GM23338 (cell line): ENCODE data around the gene RAB33B. TPM values are rescaled to one million over a fixed set of nuclear protein-coding genes. Genes with fewer than 3 reads are reported as not detected.
"Not testable (repeated sequence)": the region's sequence is repeated elsewhere in the genome, so short reads cannot be mapped to it uniquely, and the experiment has no call there.

Experiments
- ATAC-seq: fragments of 200-7000 bp; cut with Tn5 transposase; 3 replicates; pipeline ENCODE4 v1.9.1; 2020
- DNase-seq: peaks from one replicate; pipeline ENCODE4 v3.0.0-alpha.2; 2015; ENCODE audit warnings: low spot score
- H2AFZ ChIP-seq: fragments of 200-600 bp; sonication (generic); 2 replicates; pipeline ENCODE4 v1.8.0; 2016; ENCODE audit warnings: antibody characterized with exemption, mild to moderate bottlenecking, moderate library complexity
- H3F3A ChIP-seq: fragments of 200-600 bp; sonication (generic); replicated peaks from 2 replicates; pipeline ENCODE4 v1.8.0; 2017; ENCODE audit warnings: antibody characterized with exemption, mixed run types, low read depth
- H3K27ac ChIP-seq: fragments of 200-600 bp; sonication (generic); 2 replicates; pipeline ENCODE4 v1.6.1; 2016; ENCODE audit warnings: low read depth
- H3K27me3 ChIP-seq: fragments of 200-600 bp; sonication (generic); 2 replicates; pipeline ENCODE4 v1.8.0; 2016; ENCODE audit warnings: mild to moderate bottlenecking, mixed run types, moderate library complexity; ENCODE audit not compliant: insufficient read depth
- H3K36me3 ChIP-seq: fragments of 200-600 bp; sonication (generic); 2 replicates; pipeline ENCODE4 v1.8.0; 2016; ENCODE audit warnings: mild to moderate bottlenecking; ENCODE audit not compliant: insufficient read depth
- H3K4me1 ChIP-seq: fragments of 200-600 bp; sonication (generic); 2 replicates; pipeline ENCODE4 v1.8.0; 2016; ENCODE audit warnings: mild to moderate bottlenecking, moderate library complexity; ENCODE audit not compliant: insufficient read depth
- H3K4me2 ChIP-seq: fragments of 200-600 bp; sonication (generic); 2 replicates; pipeline ENCODE4 v1.7.1; 2017; ENCODE audit warnings: mixed run types
- H3K4me3 ChIP-seq: fragments of 200-600 bp; sonication (generic); 2 replicates; pipeline ENCODE4 v1.6.1; 2016; ENCODE audit warnings: mixed run types
- H3K79me2 ChIP-seq: fragments of 200-600 bp; sonication (generic); replicated peaks from 2 replicates; pipeline ENCODE4 v1.8.0; 2017; ENCODE audit warnings: mild to moderate bottlenecking; ENCODE audit not compliant: insufficient read depth
- H3K9me2 ChIP-seq: fragments of 200-600 bp; sonication (generic); 2 replicates; pipeline ENCODE4 v1.8.0; 2017; ENCODE audit not compliant: insufficient read depth
- H4K20me1 ChIP-seq: fragments of 200-600 bp; sonication (generic); replicated peaks from 2 replicates; pipeline ENCODE4 v1.8.0; 2017; ENCODE audit warnings: mild to moderate bottlenecking; ENCODE audit not compliant: insufficient read depth
- H3K27ac Mint-ChIP-seq: 2 replicates; pipeline ENCODE4 v1.8.0; 2020; ENCODE audit warnings: inconsistent platforms, mild to moderate bottlenecking, moderate library complexity, mixed read lengths
- H3K27me3 Mint-ChIP-seq: 3 replicates; pipeline ENCODE4 v1.8.0; 2022; ENCODE audit warnings: low read depth, mild to moderate bottlenecking, moderate library complexity, mixed read lengths, inconsistent platforms; ENCODE audit not compliant: insufficient read depth, poor library complexity
- H3K36me3 Mint-ChIP-seq: 3 replicates; pipeline ENCODE4 v1.8.0; 2021; ENCODE audit warnings: low read depth, mild to moderate bottlenecking, inconsistent platforms, moderate library complexity, mixed read lengths
- H3K4me1 Mint-ChIP-seq: 3 replicates; pipeline ENCODE4 v1.8.0; 2020; ENCODE audit warnings: mild to moderate bottlenecking, inconsistent platforms, mixed read lengths
- H3K4me3 Mint-ChIP-seq: 3 replicates; pipeline ENCODE4 v1.8.0; 2021; ENCODE audit warnings: moderate library complexity, mild to moderate bottlenecking, inconsistent platforms, mixed read lengths
- H3K9me3 Mint-ChIP-seq: 3 replicates; pipeline ENCODE4 v1.8.0; 2020; ENCODE audit warnings: moderate library complexity, mild to moderate bottlenecking, inconsistent platforms, mixed read lengths
- EZH2 ChIP-seq: fragments of 200-600 bp; sonication (generic); IDR thresholded peaks from one replicate; pipeline ENCODE4 v1.8.0; 2017; ENCODE audit warnings: antibody characterized with exemption, mild to moderate bottlenecking, low read depth; ENCODE audit not compliant: unreplicated experiment
- EZH2phosphoT487 ChIP-seq: fragments of 200-600 bp; sonication (generic); IDR thresholded peaks from one replicate; pipeline ENCODE4 v1.8.1; 2018; ENCODE audit warnings: antibody characterized with exemption; ENCODE audit not compliant: unreplicated experiment
- JUNB ChIP-seq: IDR thresholded peaks from one replicate; pipeline ENCODE4 v1.6.1; 2016; ENCODE audit warnings: antibody characterized with exemption; ENCODE audit not compliant: unreplicated experiment
- NANOG ChIP-seq: IDR thresholded peaks from 2 replicates; pipeline ENCODE4 v1.6.1; 2016; ENCODE audit warnings: antibody characterized with exemption, borderline replicate concordance
- ZNF114 ChIP-seq: fragments of 250-450 bp; sonication (Bioruptor Pico); IDR thresholded peaks from 2 replicates; pipeline ENCODE4 v1.5.0; 2020; ENCODE audit warnings: mild to moderate bottlenecking, moderate library complexity
- polyA plus RNA-seq: library from polyadenylated mRNA; unstranded; fragments of >200 nt; fragmentation: Nextera tagmentation; extraction: Ambion mirVana; gene quantifications from 2 replicates; pipeline ENCODE4 v1.2.1, GENCODE V29; 2016
- total RNA-seq: library from RNA; depleted of rRNA; stranded (reverse); fragments of >200 nt; shearing (Covaris generic); gene quantifications from 2 replicates; pipeline ENCODE4 v1.2.3, GENCODE V29; 2014
- TF ChIP-seq, protein P1 (sequence below): fragments of 250-450 bp; sonication (Bioruptor Pico); IDR thresholded peaks from 2 replicates; pipeline ENCODE4 v1.5.0; 2020; ENCODE audit warnings: mild to moderate bottlenecking, moderate library complexity

RAB33B gene
- total and polyA plus RNA-seq, 2 experiments from 2014 or later, result 9.9 to 17.5 TPM

- Histone ChIP-seq H3K4me1 (no peaks in the 10 kb centered on the region), H3F3A (no peaks in the 10 kb centered on the region), H3K9me2 (peaks cover 7% of the 10 kb centered on the region; the same call in 1 of the 2 replicates), H3K36me3 (no peaks in the 10 kb centered on the region), H3K4me3 (no peak overlapping the region), H3K4me2 (no peak overlapping the region), H3K79me2 (no peaks in the 10 kb centered on the region), H3K27me3 (no peaks in the 10 kb centered on the region), H2AFZ (no peak overlapping the region), H4K20me1 (no peaks in the 10 kb centered on the region; the same call in 1 of the 2 replicates), H3K27ac (no peak overlapping the region)
- peaks cover 3% of the 10 kb centered on the region for H3K27me3 Mint-ChIP-seq
- ATAC-seq, result no peak
- peaks cover 27% of the 10 kb centered on the region for H3K36me3 Mint-ChIP-seq
- no peak for DNase-seq
- H3K27ac Mint-ChIP-seq, result no peak overlapping the region
- no peak overlapping the region for H3K4me3 Mint-ChIP-seq
- no peaks in the 10 kb centered on the region for H3K4me1 Mint-ChIP-seq
- H3K9me3 Mint-ChIP-seq, result peaks cover 3% of the 10 kb centered on the region; the same call in 1 of the 3 replicates
- TF ChIP-seq NANOG (no peak), ZNF114 (CRISPR knock-in tag) (no peak), EZH2 (no peak), JUNB (no peak)
These were observed 10.3 kb upstream of the RAB33B start for GRCh38 chr4:139443661-139444060.

GRCh38 chr4:139444881-139445280, 9.0 kb upstream of the RAB33B start:
- ATAC-seq, H3K27ac Mint-ChIP-seq, H3K4me1 Mint-ChIP-seq, H4K20me1 ChIP-seq, H3K4me3 ChIP-seq, H3K27me3 ChIP-seq, H3K27ac ChIP-seq, H2AFZ ChIP-seq, H3K4me2 ChIP-seq, H3K9me3 Mint-ChIP-seq, H3K27me3 Mint-ChIP-seq, H3K9me2 ChIP-seq, H3K4me3 Mint-ChIP-seq, H3F3A ChIP-seq, H3K36me3 ChIP-seq, DNase-seq, H3K4me1 ChIP-seq, H3K79me2 ChIP-seq: not testable (repeated sequence)
- peaks cover 25% of the 10 kb centered on the region for H3K36me3 Mint-ChIP-seq

DNA sequence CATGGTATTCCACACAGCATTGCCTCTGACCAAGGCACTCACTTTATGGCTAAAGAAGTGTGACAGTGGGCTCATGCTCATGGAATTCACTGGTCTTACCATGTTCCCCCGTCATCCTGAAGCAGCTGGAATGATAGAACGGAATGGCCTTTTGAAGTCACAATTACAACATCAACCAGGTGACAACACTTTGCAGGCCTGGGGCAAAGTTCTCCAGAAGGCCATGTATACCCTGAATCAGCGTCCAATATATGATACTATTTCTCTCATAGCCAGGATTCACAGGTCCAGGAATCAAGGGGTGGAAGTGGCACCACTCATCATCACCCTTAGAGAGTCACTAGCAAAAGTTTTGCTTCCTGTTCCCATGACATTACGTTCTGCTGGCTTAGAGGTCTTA, 6.8 kb upstream of the RAB33B start:
- not testable (repeated sequence) for H3K4me3 ChIP-seq, H3K4me1 ChIP-seq, H3K27ac Mint-ChIP-seq, H3K27me3 ChIP-seq, H2AFZ ChIP-seq, H3K36me3 ChIP-seq, H3K4me3 Mint-ChIP-seq, H3K9me2 ChIP-seq, H3K27ac ChIP-seq, H3K9me3 Mint-ChIP-seq, H3F3A ChIP-seq, H3K4me1 Mint-ChIP-seq, DNase-seq, H3K4me2 ChIP-seq, H3K27me3 Mint-ChIP-seq, ATAC-seq, H4K20me1 ChIP-seq, H3K79me2 ChIP-seq
- H3K36me3 Mint-ChIP-seq, result peaks cover 21% of the 10 kb centered on the region

GRCh38 chr4:139450586-139450985, 3.3 kb upstream of the RAB33B start:
- Histone ChIP-seq H3K4me3 (no peak overlapping the region), H3F3A (peaks cover 7% of the 10 kb centered on the region), H3K4me2 (no peak overlapping the region), H2AFZ (no peak overlapping the region), H3K4me1 (peaks cover 18% of the 10 kb centered on the region), H3K79me2 (peaks cover 26% of the 10 kb centered on the region), H3K9me2 (0 out of 2 replicates have a peak, but pooled peaks cover 2% of the 10 kb centered on the region), H3K36me3 (no peaks in the 10 kb centered on the region), H4K20me1 (peaks cover 8% of the 10 kb centered on the region; the same call in 1 of the 2 replicates), H3K27me3 (no peaks in the 10 kb centered on the region), H3K27ac (no peak overlapping the region)
- Mint-ChIP-seq H3K36me3 (peaks cover 21% of the 10 kb centered on the region), H3K27ac (no peak overlapping the region), H3K4me1 (peaks cover 16% of the 10 kb centered on the region), H3K9me3 (no peaks in the 10 kb centered on the region), H3K4me3 (no peak overlapping the region), H3K27me3 (peaks cover 10% of the 10 kb centered on the region)
- TF ChIP-seq EZH2phosphoT487, result no peak
- TF ChIP-seq, protein P1, sequence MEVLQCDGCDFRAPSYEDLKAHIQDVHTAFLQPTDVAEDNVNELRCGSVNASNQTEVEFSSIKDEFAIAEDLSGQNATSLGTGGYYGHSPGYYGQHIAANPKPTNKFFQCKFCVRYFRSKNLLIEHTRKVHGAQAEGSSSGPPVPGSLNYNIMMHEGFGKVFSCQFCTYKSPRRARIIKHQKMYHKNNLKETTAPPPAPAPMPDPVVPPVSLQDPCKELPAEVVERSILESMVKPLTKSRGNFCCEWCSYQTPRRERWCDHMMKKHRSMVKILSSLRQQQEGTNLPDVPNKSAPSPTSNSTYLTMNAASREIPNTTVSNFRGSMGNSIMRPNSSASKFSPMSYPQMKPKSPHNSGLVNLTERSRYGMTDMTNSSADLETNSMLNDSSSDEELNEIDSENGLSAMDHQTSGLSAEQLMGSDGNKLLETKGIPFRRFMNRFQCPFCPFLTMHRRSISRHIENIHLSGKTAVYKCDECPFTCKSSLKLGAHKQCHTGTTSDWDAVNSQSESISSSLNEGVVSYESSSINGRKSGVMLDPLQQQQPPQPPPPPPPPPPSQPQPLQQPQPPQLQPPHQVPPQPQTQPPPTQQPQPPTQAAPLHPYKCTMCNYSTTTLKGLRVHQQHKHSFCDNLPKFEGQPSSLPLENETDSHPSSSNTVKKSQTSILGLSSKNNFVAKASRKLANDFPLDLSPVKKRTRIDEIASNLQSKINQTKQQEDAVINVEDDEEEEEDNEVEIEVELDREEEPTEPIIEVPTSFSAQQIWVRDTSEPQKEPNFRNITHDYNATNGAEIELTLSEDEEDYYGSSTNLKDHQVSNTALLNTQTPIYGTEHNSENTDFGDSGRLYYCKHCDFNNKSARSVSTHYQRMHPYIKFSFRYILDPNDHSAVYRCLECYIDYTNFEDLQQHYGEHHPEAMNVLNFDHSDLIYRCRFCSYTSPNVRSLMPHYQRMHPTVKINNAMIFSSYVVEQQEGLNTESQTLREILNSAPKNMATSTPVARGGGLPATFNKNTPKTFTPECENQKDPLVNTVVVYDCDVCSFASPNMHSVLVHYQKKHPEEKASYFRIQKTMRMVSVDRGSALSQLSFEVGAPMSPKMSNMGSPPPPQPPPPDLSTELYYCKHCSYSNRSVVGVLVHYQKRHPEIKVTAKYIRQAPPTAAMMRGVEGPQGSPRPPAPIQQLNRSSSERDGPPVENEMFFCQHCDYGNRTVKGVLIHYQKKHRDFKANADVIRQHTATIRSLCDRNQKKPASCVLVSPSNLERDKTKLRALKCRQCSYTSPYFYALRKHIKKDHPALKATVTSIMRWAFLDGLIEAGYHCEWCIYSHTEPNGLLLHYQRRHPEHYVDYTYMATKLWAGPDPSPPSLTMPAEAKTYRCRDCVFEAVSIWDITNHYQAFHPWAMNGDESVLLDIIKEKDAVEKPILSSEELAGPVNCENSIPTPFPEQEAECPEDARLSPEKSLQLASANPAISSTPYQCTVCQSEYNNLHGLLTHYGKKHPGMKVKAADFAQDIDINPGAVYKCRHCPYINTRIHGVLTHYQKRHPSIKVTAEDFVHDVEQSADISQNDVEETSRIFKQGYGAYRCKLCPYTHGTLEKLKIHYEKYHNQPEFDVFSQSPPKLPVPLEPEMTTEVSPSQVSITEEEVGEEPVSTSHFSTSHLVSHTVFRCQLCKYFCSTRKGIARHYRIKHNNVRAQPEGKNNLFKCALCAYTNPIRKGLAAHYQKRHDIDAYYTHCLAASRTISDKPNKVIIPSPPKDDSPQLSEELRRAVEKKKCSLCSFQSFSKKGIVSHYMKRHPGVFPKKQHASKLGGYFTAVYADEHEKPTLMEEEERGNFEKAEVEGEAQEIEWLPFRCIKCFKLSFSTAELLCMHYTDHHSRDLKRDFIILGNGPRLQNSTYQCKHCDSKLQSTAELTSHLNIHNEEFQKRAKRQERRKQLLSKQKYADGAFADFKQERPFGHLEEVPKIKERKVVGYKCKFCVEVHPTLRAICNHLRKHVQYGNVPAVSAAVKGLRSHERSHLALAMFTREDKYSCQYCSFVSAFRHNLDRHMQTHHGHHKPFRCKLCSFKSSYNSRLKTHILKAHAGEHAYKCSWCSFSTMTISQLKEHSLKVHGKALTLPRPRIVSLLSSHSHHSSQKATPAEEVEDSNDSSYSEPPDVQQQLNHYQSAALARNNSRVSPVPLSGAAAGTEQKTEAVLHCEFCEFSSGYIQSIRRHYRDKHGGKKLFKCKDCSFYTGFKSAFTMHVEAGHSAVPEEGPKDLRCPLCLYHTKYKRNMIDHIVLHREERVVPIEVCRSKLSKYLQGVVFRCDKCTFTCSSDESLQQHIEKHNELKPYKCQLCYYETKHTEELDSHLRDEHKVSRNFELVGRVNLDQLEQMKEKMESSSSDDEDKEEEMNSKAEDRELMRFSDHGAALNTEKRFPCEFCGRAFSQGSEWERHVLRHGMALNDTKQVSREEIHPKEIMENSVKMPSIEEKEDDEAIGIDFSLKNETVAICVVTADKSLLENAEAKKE (CRISPR knock-in tag), result no peak
- DNase-seq (no peak), ATAC-seq (no peak)
